Measurements from ENCODE around the gene KRTAP5-1. TPM values are rescaled to one million over a fixed set of nuclear protein-coding genes. Genes with fewer than 3 reads are reported as not detected.

The KRTAP5-1 gene
- total RNA-seq, 1 experiment from 2014 or later: not detected

DNA sequence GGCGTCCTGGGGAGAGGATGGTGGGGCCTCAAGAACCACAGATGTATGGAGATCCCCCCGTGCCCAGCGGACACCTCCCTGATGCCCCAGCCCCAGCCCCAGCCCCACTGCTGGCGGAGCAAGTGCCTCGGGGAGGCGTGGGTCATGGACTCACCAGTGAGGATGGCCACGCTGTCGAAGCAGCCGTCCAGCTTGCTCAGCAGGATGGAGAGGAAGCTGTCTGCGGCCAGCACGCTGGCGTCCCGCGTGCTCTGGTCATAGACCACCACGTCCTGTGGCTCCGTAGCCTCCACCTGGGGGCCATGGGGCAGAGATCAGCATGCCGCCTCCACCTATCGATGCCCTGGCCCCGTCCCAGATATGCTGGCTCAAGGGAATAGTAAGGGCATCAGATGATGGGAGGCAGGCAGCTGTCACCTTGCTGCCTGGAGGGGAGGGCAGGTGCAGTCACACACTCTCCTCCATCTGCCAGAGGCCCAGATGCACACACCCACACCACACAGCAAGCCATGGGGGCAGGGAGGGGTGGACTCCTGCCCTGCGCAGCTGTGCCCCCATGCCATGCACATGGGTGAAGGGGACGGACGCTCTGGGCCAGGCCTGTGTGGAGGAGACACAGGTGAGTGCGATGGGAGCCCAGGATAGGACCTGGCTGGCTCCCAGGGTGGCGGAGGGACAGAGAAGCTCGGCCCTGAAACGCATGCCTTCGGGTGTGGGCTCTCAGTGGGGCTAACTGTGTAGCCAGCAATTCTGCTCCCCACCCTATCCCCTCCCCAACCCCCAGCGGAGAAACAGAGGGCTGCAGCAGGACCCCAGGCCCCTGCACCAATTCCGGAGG lies 21.2 kb downstream of the KRTAP5-1 start:
- no peaks in the 10 kb centered on the region for H3K27me3 Mint-ChIP-seq (ENCODE audit: insufficient read depth, unreplicated experiment)
- DNase-seq: no peak
- no TSS peak for BruUV-seq (replicated peaks)
- no peak overlapping the region for H3K27ac Mint-ChIP-seq (ENCODE audit: unreplicated experiment)
- Histone ChIP-seq H3K4me1 (no peaks in the 10 kb centered on the region), H3K36me3 (ENCODE audit: control insufficient read depth, insufficient read depth, low read length) (no peaks in the 10 kb centered on the region), H3K9me3 (no peaks in the 10 kb centered on the region), H3K27me3 (replicated peaks; ENCODE audit: control insufficient read depth, insufficient read depth, low read length) (no peaks in the 10 kb centered on the region), H3K4me3 (ENCODE audit: low read depth, low read length) (no peak overlapping the region)
- intact Hi-C loops (cut with micrococcal nuclease; ENCODE audit: unreplicated experiment): no loop called here
- no peaks in the 10 kb centered on the region for H3K4me1 Mint-ChIP-seq (ENCODE audit: low read depth, unreplicated experiment)
- no peaks in the 10 kb centered on the region for H3K9me3 Mint-ChIP-seq (ENCODE audit: unreplicated experiment)
- no peak overlapping the region for H3K4me3 Mint-ChIP-seq (ENCODE audit: unreplicated experiment)
- ChIA-PET POLR2A (no interaction called here), CTCF (no interaction called here)
- TF ChIP-seq, protein P1, sequence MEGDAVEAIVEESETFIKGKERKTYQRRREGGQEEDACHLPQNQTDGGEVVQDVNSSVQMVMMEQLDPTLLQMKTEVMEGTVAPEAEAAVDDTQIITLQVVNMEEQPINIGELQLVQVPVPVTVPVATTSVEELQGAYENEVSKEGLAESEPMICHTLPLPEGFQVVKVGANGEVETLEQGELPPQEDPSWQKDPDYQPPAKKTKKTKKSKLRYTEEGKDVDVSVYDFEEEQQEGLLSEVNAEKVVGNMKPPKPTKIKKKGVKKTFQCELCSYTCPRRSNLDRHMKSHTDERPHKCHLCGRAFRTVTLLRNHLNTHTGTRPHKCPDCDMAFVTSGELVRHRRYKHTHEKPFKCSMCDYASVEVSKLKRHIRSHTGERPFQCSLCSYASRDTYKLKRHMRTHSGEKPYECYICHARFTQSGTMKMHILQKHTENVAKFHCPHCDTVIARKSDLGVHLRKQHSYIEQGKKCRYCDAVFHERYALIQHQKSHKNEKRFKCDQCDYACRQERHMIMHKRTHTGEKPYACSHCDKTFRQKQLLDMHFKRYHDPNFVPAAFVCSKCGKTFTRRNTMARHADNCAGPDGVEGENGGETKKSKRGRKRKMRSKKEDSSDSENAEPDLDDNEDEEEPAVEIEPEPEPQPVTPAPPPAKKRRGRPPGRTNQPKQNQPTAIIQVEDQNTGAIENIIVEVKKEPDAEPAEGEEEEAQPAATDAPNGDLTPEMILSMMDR (IDR thresholded peaks at IDR 0.05; ENCODE audit: insufficient read depth in 1 of 2, low read depth in 1 of 2, low read length in 1 of 2, severe bottlenecking in 1 of 2, unreplicated experiment in 1 of 2): no peak
- no peaks in the 10 kb centered on the region for H3K36me3 Mint-ChIP-seq (ENCODE audit: insufficient read depth, unreplicated experiment)

DNA sequence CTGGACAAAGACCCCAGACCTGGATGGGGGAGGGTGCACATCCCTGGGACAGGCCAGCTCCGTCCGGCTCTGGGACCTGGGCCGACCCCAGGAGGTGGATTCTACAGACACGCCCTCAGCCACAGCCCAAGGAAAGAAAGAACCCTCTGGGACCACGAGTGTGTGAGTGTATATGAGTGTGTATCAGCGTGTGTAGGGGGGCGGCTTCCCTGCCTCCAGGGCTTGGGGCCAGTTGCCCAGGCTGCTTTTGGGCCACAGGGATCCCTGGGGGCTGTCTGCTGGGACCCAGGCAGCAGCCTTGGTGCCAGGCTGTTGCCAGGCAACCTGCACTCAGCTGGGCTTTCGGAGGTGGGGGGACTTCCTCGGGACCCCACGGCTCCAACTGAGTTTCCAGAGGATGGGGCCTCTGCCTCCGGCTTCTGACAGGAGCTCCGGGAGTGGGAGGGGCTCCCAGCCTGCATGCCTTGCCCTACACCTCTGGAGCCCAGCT lies 21.9 kb downstream of the KRTAP5-1 start:
- Histone ChIP-seq H3K4me1 (no peaks in the 10 kb centered on the region), H3K4me3 (ENCODE audit: low read depth, low read length) (no peak overlapping the region), H3K9me3 (no peaks in the 10 kb centered on the region), H3K36me3 (ENCODE audit: control insufficient read depth, insufficient read depth, low read length) (no peaks in the 10 kb centered on the region), H3K27me3 (replicated peaks; ENCODE audit: control insufficient read depth, insufficient read depth, low read length) (no peaks in the 10 kb centered on the region)
- H3K4me3 Mint-ChIP-seq (ENCODE audit: unreplicated experiment): no peak overlapping the region
- TF ChIP-seq, protein P1 (IDR thresholded peaks at IDR 0.05; ENCODE audit: insufficient read depth in 1 of 2, low read depth in 1 of 2, low read length in 1 of 2, severe bottlenecking in 1 of 2, unreplicated experiment in 1 of 2): no peak
- H3K9me3 Mint-ChIP-seq (ENCODE audit: unreplicated experiment): no peaks in the 10 kb centered on the region
- CTCF ChIA-PET: no interaction called here
- intact Hi-C loops (cut with micrococcal nuclease; ENCODE audit: unreplicated experiment): no loop called here
- POLR2A ChIA-PET: no interaction called here
- no peaks in the 10 kb centered on the region for H3K4me1 Mint-ChIP-seq (ENCODE audit: low read depth, unreplicated experiment)
- no peak for DNase-seq
- no peaks in the 10 kb centered on the region for H3K27me3 Mint-ChIP-seq (ENCODE audit: insufficient read depth, unreplicated experiment)
- no peak overlapping the region for H3K27ac Mint-ChIP-seq (ENCODE audit: unreplicated experiment)
- no peaks in the 10 kb centered on the region for H3K36me3 Mint-ChIP-seq (ENCODE audit: insufficient read depth, unreplicated experiment)
- BruUV-seq (replicated peaks): no TSS peak

DNA sequence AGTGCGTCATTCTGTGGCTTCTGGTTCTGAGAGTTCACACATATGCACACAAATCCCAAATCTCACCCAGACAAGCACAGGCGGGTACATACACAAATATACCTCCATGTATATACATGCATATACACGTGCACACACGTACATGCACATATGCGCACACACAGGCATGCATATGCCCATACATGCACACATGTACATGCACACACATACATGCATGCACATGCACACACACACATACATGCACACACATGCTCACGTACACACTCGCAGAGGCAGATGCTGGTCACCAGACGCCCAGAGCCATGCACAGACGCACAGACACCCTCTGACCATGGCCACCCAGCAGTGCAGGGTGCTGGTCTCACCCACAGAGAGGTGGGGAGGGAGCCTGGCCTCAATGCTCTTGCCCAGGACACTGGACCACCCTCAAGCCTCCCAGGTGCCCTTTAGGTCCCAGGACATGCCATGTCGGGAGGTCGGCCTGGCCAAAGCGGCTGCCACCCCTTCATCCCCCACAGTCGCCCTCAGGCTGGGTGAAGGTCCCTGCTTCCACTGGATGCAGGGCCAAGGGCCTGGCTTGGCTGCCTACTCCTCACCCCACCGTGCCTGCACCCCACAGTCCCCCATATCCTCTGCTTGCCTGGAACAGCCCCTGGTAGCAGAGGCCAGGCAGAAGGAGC lies 22.5 kb downstream of the KRTAP5-1 start:
- no peaks in the 10 kb centered on the region for H3K27me3 Mint-ChIP-seq (ENCODE audit: insufficient read depth, unreplicated experiment)
- peaks cover 2% of the 10 kb centered on the region for H3K36me3 Mint-ChIP-seq (ENCODE audit: insufficient read depth, unreplicated experiment)
- DNase-seq: no peak
- H3K4me1 Mint-ChIP-seq (ENCODE audit: low read depth, unreplicated experiment): no peaks in the 10 kb centered on the region
- POLR2A ChIA-PET: no interaction called here
- Histone ChIP-seq H3K36me3 (ENCODE audit: control insufficient read depth, insufficient read depth, low read length) (no peaks in the 10 kb centered on the region), H3K27me3 (replicated peaks; ENCODE audit: control insufficient read depth, insufficient read depth, low read length) (no peaks in the 10 kb centered on the region), H3K9me3 (no peaks in the 10 kb centered on the region), H3K4me1 (no peaks in the 10 kb centered on the region), H3K4me3 (ENCODE audit: low read depth, low read length) (no peak overlapping the region)
- no peak overlapping the region for H3K4me3 Mint-ChIP-seq (ENCODE audit: unreplicated experiment)
- no peaks in the 10 kb centered on the region for H3K9me3 Mint-ChIP-seq (ENCODE audit: unreplicated experiment)
- TF ChIP-seq, protein P1 (IDR thresholded peaks at IDR 0.05; ENCODE audit: insufficient read depth in 1 of 2, low read depth in 1 of 2, low read length in 1 of 2, severe bottlenecking in 1 of 2, unreplicated experiment in 1 of 2): no peak
- intact Hi-C loops (cut with micrococcal nuclease; ENCODE audit: unreplicated experiment): no loop called here
- BruUV-seq (replicated peaks): no TSS peak
- CTCF ChIA-PET: no interaction called here
- no peak overlapping the region for H3K27ac Mint-ChIP-seq (ENCODE audit: unreplicated experiment)

All from Caco-2 (cell line).